Endothelial cell of umbilical vein (primary cell): ENCODE results near the gene ZKSCAN1. TPM values are rescaled to one million over a fixed set of nuclear protein-coding genes. Genes with fewer than 3 reads are reported as not detected.

ENCODE experiments used
- BruUV-seq: library from RNA; stranded (reverse); fragments of 400-500 nt; replicated peaks from 2 replicates; lab custom pipeline; 2021; lab: Mats Ljungman, UMichigan
- CTCF ChIA-PET: fragments of 300-600, 350-600 bp; sonication (Branson Sonifier 250); formaldehyde crosslinking; loops from one replicate; lab custom pipeline; 2021; ENCODE audit warnings: antibody characterized with exemption, inconsistent platforms; lab: Charles Lee
- POLR2A ChIA-PET: fragments of 300-600, 350-600 bp; sonication (Branson Sonifier 250); formaldehyde crosslinking; loops from one replicate; lab custom pipeline; 2021; ENCODE audit warnings: antibody characterized with exemption, inconsistent platforms; lab: Charles Lee
- DNase-seq: peaks from one replicate; pipeline ENCODE4 v3.0.0-alpha.2; 2011; ENCODE audit warnings: low read depth, low spot score
- FAIRE-seq: peaks from 2 replicates; lab custom pipeline; 2011; peaks lifted over from hg19 to GRCh38; lab: Jason Lieb, UNC
- H2AFZ ChIP-seq: 2 replicates; pipeline ENCODE4 v1.6.0; 2012; ENCODE audit warnings: low read depth, low read length, control low read depth, inconsistent platforms
- H3K27ac ChIP-seq: 2 replicates; pipeline ENCODE4 v1.5.1; 2011; ENCODE audit warnings: low read depth, mild to moderate bottlenecking, control low read depth, low read length, moderate library complexity; ENCODE audit not compliant: insufficient read depth
- H3K27me3 ChIP-seq, 2 experiments: 2 replicates each; pipeline versions ENCODE4 v1.6.0 to v1.6.1; 2011; ENCODE audit warnings: low read length in 2 of 2, mixed read lengths in 1 of 2; ENCODE audit not compliant: control insufficient read depth in 2 of 2, insufficient read depth in 2 of 2
- H3K36me3 ChIP-seq, 2 experiments: 2 replicates in 1 of 2; 3 replicates in 1 of 2; pipeline ENCODE4 v1.5.1; 2011; ENCODE audit warnings: low read length in 2 of 2, mild to moderate bottlenecking in 1 of 2, moderate library complexity in 1 of 2; ENCODE audit not compliant: control insufficient read depth in 2 of 2, insufficient read depth in 2 of 2; ENCODE audit errors: extremely low read depth in 1 of 2
- H3K4me1 ChIP-seq: 3 replicates; pipeline ENCODE4 v1.5.1; 2011; ENCODE audit warnings: mild to moderate bottlenecking, low read length; ENCODE audit not compliant: control insufficient read depth, insufficient read depth; ENCODE audit errors: extremely low read depth
- H3K4me2 ChIP-seq: 2 replicates; pipeline ENCODE4 v1.6.1; 2011; ENCODE audit warnings: low read length, control low read depth, mixed read lengths; ENCODE audit not compliant: insufficient read depth
- H3K4me3 ChIP-seq, 3 experiments: fragments of 200-600 bp in 1 of 3; sonication (generic), shearing (Covaris generic) in 1 of 3; replicated peaks in 1 of 3; 2 replicates each; pipeline ENCODE4 v1.5.1; 2011 to 2016; ENCODE audit warnings: control low read depth in 3 of 3, low read length in 3 of 3, mild to moderate bottlenecking in 2 of 3, inconsistent platforms in 1 of 3, low read depth in 1 of 3, moderate library complexity in 1 of 3; ENCODE audit not compliant: insufficient read depth in 1 of 3
- H3K79me2 ChIP-seq: 2 replicates; pipeline ENCODE4 v1.6.0; 2012; ENCODE audit warnings: low read length, inconsistent platforms; ENCODE audit not compliant: control insufficient read depth, insufficient read depth
- H3K9ac ChIP-seq: replicated peaks from 2 replicates; pipeline ENCODE3; 2011; ENCODE audit warnings: low read length, control low read depth; ENCODE audit not compliant: insufficient read depth; ENCODE audit errors: extremely low read depth
- H3K9me1 ChIP-seq: replicated peaks from 3 replicates; pipeline ENCODE4 v1.6.0; 2011; ENCODE audit warnings: mild to moderate bottlenecking, low read length; ENCODE audit not compliant: control insufficient read depth, insufficient read depth; ENCODE audit errors: extremely low read depth
- H3K9me3 ChIP-seq: replicated peaks from 2 replicates; pipeline ENCODE4 v1.5.1; 2012; ENCODE audit warnings: low read length, inconsistent platforms; ENCODE audit not compliant: control insufficient read depth, insufficient read depth
- H4K20me1 ChIP-seq: replicated peaks from 2 replicates; pipeline ENCODE3; 2011; ENCODE audit warnings: mild to moderate bottlenecking, low read length; ENCODE audit not compliant: control insufficient read depth, insufficient read depth; ENCODE audit errors: extremely low read depth
- EZH2 ChIP-seq: IDR thresholded peaks from 2 replicates; pipeline ENCODE4 v1.6.1; 2012; ENCODE audit warnings: borderline replicate concordance, low read depth, mild to moderate bottlenecking, moderate library complexity, low read length, inconsistent platforms; ENCODE audit not compliant: severe bottlenecking
- FOS ChIP-seq: IDR thresholded peaks from 2 replicates; pipeline ENCODE4 v1.6.1; 2011; ENCODE audit warnings: mild to moderate bottlenecking, low read length, moderate library complexity, borderline replicate concordance; ENCODE audit not compliant: insufficient read depth
- GATA2 ChIP-seq: IDR thresholded peaks from 2 replicates; pipeline ENCODE4 v1.7.0; 2011; ENCODE audit warnings: low read depth, mild to moderate bottlenecking, moderate library complexity, mixed read lengths, low read length; ENCODE audit not compliant: insufficient read length, insufficient read depth
- JUN ChIP-seq: IDR thresholded peaks from 2 replicates; pipeline ENCODE4 v1.6.1; 2011; ENCODE audit warnings: borderline replicate concordance, low read depth; ENCODE audit not compliant: insufficient read length, insufficient read depth
- MYC ChIP-seq: IDR thresholded peaks from one replicate; pipeline ENCODE4 v1.6.1; 2011; ENCODE audit warnings: mild to moderate bottlenecking, low read depth, low read length
- POLR2AphosphoS5 ChIP-seq: IDR thresholded peaks from 2 replicates; pipeline ENCODE4 v1.6.1; 2012; ENCODE audit warnings: low read depth, mild to moderate bottlenecking, control low read depth, low read length, moderate library complexity; ENCODE audit not compliant: insufficient read depth
- dilution Hi-C: fragments of 300-500 bp; cut with MboI; formaldehyde crosslinking; loops from one replicate; pipeline ENCODE4 v1.15.0; 2019; ENCODE audit warnings: low sequenced_read_pairs; ENCODE audit not compliant: extremely low pct_ligation_motif_present
- intact Hi-C: fragments of 100-400 bp; cut with micrococcal nuclease; formaldehyde crosslinking; loops from one replicate; pipeline ENCODE4 v1.10.0; 2022
- polyA plus RNA-seq, 4 experiments: library from polyadenylated mRNA; depleted of rRNA in 3 of 4; stranded (reverse) in 3 of 4; unstranded in 1 of 4; fragments of >200 nt; gene quantifications; 2 replicates each; pipeline versions ENCODE4 v1.2.1 to v1.2.3, GENCODE V29; 2011 to 2012; ENCODE audit warnings: missing spikeins in 1 of 4
- total RNA-seq: library from RNA; stranded (reverse); gene quantifications from 2 replicates; pipeline ENCODE4 v1.2.3, GENCODE V29; 2021
- TF ChIP-seq, protein P1 (sequence below), 2 donors: IDR thresholded peaks; 1 replicate in 1 of 2; 2 replicates in 1 of 2; pipeline ENCODE4 v1.5.1; 2011; ENCODE audit warnings: low read length in 2 of 2, mild to moderate bottlenecking in 2 of 2, moderate library complexity in 2 of 2, control low read depth in 1 of 2, inconsistent platforms in 1 of 2, low read depth in 1 of 2; ENCODE audit not compliant: insufficient read depth in 1 of 2; ENCODE audit errors: extremely low read depth in 1 of 2

Gene ZKSCAN1
- total and polyA plus RNA-seq, 2 donors (not counting 3 experiments of a cell fraction or from before 2014, with no cell fraction given): 12.3 to 57.8 TPM

DNA sequence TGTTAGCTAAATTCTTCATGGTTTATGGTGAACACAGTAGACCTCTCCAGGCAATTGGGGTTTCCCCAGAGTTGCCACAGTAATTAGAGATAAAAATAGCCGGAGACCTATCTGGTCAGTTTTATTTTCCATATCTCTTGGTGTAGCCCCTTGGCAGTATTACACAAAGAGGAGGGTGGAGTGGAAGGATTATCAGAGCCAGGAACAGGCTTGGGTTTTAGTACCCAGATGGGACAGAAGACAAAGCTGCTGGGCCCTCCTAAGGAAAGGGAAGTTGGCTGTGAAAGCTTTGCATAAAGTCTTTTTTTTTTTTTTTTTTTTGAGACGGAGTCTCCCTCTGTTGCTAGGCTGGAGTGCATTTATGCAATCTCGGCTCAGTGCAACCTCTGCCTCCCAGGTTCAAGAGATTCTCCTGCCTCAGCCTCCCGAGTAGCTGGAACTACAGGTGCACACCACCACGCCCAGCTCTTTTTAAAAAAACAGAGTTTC, 43.9 kb downstream of the ZKSCAN1 start:
- Histone ChIP-seq H3K4me1 (no peaks in the 10 kb centered on the region), H4K20me1 (no peaks in the 10 kb centered on the region), H3K4me3 (no peak overlapping the region), H3K9me3 (no peaks in the 10 kb centered on the region), H2AFZ (no peak overlapping the region), H3K9ac (no peak overlapping the region), H3K79me2 (no peaks in the 10 kb centered on the region), H3K27me3 (no peaks in the 10 kb centered on the region), H3K36me3 (peaks cover 18 to 20% of the 10 kb centered on the region in 2 experiments), H3K27ac (no peak overlapping the region), H3K4me2 (no peak overlapping the region), H3K9me1 (no peaks in the 10 kb centered on the region)
- dilution Hi-C loops: no loop called here
- BruUV-seq: no TSS peak
- FAIRE-seq: no peak
- TF ChIP-seq POLR2AphosphoS5 (no peak), GATA2 (no peak), FOS (no peak), EZH2 (no peak), JUN (no peak), MYC (no peak)
- TF ChIP-seq, protein P1, sequence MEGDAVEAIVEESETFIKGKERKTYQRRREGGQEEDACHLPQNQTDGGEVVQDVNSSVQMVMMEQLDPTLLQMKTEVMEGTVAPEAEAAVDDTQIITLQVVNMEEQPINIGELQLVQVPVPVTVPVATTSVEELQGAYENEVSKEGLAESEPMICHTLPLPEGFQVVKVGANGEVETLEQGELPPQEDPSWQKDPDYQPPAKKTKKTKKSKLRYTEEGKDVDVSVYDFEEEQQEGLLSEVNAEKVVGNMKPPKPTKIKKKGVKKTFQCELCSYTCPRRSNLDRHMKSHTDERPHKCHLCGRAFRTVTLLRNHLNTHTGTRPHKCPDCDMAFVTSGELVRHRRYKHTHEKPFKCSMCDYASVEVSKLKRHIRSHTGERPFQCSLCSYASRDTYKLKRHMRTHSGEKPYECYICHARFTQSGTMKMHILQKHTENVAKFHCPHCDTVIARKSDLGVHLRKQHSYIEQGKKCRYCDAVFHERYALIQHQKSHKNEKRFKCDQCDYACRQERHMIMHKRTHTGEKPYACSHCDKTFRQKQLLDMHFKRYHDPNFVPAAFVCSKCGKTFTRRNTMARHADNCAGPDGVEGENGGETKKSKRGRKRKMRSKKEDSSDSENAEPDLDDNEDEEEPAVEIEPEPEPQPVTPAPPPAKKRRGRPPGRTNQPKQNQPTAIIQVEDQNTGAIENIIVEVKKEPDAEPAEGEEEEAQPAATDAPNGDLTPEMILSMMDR (IDR thresholded peaks at IDR 0.05; ENCODE audit: extremely low read depth in 1 of 2, insufficient read depth in 1 of 2, low read depth in 1 of 2, low read length in 2 of 2): no peak
- DNase-seq: no peak
- ChIA-PET POLR2A (no interaction called here), CTCF (interaction anchor here (1.2 to 1.5 kb wide), 4 partner anchors 10 to 69 kb away, joined by 3 to 6 read pairs (median 4); partner anchors contain the start of gene ZSCAN21)
- intact Hi-C loops: no loop called here
